GM19455 (cell line): Measurements from ENCODE around the gene PSMB7.

Experiments
- ATAC-seq: cut with Tn5 transposase; IDR thresholded peaks from one replicate; pipeline ENCODE4 v1.9.1; 2021; ENCODE audit not compliant: unreplicated experiment

PSMB7 gene

DNA sequence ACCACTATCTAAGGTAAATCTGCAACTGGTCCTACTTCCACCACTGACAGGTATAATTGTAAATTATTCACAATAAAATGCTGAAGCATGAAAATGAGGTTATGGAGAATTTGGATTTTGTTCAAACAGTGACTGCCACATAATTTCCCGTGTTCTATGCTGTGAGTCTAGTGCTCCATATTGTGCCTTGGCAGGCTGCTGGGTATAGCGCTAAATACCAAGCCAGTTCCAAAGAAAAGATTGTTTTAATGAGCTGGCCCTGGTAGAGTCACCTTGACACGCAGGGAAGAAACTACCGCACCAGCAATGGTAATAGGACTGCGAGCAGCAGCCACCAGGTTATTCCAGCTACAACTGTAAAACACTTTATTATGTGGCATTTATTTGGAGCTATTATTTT is 30.4 kb downstream of the PSMB7 start:
- ATAC-seq = no peak

DNA sequence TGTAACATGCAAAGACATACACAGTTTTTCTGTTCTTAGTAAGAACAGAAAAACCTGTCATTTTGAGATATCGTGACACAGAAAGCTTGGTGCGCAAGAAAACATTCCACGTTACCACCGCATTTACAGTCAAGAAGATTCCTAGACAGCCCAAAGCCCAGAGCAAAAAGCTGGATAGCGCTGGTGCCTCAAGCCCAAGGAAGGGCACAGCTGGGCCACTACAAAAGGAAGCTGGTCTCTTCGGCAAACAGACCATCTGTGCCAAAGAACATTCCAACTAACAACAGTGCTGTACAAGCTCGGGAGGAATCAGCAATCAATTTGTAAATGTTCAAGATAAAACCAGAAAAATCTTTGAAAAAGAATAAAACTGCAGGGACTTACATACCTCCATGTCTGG is 31.0 kb downstream of the PSMB7 start:
- ATAC-seq = no peak

DNA sequence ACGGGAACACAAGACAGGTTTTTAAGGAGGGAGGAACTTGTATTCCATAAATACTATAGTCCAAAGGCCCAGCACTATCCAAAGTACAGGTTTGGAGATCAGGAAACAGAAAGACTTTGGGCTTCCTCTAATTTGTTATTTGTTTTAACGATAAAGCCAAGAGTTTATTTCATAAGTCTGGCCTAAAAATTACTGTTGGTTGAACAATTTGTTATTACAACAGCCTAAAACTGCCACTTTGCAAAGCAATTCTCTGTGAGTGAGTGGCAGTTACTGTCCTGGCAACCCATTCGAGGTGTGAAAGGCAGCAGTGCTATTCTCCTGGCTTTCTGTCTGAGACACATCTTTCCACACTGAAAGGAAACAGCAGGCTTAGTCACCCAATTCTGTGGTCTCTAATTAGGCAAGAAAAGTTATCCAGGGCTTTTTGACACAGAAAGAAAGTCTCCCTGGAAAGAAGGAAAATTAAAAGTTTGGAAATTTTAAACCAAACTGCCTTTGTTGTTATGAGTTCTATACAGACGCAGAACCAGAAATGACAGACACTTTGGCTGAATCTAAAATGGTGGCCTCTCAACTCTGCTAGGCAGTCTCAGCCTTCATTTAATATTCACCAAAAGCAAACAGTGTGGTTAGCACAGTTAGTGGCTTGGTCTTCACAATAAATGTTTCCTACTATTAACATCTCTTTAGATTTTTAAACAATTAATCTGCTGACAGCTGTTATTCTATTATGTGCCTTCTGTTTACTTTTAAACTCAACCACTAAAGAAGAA is 33.9 kb downstream of the PSMB7 start:
- ATAC-seq = no peak

DNA sequence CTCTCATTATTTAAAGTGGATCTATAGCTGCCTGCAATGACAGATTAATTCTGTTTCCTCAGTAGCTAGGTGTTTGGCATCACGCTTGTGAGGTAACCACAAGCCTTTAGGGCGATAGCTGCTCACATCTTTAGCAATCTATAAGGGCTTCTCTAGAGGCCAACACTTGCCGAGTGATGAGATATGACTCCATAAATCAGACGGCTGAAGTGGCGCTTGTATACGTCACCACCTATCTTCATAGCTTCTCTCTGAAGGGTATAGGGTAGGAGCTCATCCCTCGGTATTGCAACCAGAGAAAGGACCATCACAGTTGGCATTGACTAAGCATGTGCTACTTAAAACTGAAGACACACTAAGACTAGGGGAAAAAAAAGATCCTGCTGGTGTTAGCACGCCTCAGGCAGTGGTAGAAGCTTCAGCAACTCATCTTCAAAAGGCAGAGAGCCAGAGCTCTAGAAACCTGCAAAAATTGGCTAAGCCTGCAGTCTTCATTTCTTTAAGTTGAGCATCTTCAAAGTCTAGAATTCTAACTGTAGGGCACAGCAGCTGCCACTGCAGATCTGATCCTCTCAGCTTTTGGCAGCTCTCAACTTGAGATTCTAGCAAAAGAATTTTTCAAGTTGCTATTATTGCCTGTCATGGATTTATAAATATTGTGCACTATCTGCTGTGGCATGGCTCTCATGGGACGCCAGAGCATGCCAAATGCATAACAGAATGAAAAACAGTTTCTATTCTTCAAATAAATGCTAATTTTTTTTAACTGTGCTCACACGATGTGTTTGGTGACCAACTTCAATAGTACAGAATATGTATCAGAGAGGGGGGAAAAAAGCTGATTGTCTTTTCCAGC is 37.5 kb downstream of the PSMB7 start:
- no peak for ATAC-seq

DNA sequence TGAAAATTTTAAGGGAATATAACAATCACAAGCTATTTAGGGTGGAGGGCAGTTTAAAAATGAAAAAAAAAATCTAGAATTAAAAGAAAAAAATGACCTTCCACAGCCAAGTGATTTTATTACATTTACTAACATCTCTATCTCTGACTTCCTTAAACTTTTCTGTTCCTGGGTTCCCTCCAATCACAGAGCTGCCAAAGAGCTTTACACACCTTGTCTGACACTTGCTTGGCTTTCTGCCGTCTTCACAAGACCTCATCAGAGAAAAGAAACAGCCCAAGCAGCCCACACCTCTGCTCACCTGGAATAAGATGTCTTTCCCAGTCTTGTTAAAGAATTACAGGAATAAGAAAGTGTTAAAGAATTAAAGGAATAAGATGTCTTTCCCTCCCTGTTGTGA is 38.9 kb downstream of the PSMB7 start:
- ATAC-seq = no peak

DNA sequence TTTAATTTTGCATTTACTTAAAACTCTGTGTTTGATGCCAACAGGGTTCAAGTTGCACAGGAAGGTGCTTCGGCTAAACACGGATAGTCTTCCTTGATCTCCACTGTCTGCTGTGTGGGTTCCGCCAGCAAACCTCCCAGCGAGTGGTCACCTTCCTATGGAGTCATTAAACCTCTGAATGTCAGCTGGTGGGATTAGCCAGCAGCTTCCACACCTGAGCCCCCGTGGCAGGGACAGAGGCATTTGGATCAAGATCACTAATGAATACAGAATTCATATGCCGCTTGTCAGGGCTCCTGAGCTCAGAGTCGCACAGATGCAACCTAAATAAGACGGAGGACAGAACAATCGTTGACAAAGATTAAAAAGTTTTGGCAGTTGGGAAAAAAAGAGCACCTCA is 39.5 kb downstream of the PSMB7 start:
- ATAC-seq = no peak

DNA sequence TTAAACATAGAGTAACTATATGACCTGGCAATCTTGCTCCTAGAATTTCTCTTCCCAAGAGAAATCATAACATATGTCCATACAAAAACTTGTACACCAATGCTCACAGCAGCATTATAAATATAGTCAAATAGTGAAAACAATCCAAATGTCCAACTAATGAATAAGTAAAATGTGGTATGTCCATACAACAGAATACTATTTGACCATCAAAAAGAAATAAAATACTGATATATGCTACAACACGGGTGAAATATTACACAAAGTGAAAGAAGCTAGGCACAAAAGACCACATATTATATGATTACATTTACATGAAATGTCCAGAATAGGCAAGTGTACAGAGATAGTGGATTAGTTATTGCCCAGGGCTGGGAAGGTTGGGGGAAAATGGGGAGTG is 41.4 kb downstream of the PSMB7 start:
- ATAC-seq = no peak

DNA sequence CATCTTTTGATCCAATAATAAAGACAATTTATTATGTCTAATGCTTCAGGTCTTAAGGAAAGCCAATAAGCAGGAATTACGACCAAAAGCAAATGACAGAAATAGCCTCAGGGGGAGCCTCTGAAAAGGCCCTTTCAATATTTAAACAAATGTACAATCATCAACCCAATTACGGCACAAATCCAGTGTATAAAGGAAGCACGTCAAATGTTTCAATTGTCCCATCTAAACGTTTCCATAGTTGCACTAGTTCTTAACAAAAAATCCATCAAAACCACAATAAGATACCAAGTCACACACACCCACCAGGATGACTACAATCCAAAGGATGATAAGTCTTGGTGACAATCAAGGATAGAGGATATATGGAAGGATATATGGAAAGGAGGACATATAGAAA is 41.9 kb downstream of the PSMB7 start:
- no peak for ATAC-seq

DNA sequence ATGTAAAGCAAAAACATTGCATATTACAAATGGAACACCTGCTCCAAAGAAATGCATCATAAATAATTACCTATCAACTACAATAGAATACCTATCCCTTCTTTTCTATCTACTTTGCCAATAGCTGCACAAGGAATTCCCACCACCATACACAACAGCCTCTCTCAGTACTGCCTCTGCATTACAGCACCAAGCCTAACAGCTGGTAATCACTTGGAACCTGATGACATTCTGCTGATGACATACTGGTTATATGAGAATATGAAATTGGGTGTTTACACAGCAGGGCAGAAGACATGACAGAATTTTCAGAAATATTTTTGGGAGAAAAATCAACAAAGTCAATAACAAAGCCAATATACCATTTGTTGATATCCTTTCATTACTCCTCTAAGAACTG is 43.2 kb downstream of the PSMB7 start:
- ATAC-seq = no peak

DNA sequence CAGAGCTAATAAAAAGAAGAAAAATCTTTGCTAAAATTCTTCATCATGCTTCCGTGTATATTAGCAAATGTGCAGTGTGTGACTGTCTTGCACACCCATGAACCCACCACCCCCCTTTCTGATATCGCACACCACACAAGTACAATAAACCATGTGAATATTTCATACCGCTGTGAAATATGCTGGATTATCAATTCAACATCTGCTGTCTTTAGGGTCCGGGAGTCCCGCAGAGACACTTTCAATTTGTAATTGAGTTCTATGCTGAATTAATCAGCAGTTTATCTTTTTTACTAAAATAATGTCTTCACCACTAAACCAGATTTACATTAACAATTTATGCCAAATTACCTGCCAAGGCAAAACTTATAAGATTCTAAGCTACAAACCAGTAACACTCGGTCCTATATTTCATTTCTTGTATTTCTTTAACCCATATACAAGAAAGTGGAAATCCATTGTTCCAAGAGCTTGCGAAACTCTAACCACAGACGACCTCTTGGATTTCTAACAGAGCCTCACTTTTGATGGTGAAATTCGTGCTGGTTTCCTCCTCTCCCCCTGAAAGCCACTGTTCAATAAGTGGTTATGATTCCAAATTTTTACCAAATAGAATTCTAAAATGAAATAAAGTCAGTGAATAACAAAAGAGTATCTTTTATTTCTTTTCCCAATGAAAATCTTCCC is 44.2 kb downstream of the PSMB7 start:
- ATAC-seq = no peak

DNA sequence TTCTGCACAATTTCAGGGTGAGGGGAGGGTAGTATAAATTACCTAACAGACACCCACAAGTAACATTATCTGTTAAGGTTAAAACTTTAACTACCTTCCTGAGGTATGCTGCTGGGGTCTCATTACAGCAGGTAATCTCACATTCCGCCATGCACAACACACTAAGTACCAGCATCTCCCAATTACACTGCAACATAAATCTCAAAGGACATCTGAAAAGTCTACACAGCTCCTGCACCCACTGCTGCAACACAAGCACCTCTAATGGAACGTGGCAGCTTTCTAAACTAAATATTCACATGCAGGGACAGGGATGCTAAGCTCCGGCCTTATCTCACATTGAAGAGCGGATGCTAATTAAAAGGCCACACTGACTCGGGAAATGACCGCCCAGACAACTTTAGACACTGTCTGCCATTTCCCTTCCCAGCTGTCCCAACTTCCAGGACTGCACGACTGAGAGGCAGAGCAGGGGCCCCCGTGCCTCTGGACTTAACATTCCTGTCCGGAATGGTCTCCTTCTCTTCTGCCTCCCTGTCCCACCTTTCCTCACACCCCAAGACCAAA is 45.9 kb downstream of the PSMB7 start:
- no peak for ATAC-seq

DNA sequence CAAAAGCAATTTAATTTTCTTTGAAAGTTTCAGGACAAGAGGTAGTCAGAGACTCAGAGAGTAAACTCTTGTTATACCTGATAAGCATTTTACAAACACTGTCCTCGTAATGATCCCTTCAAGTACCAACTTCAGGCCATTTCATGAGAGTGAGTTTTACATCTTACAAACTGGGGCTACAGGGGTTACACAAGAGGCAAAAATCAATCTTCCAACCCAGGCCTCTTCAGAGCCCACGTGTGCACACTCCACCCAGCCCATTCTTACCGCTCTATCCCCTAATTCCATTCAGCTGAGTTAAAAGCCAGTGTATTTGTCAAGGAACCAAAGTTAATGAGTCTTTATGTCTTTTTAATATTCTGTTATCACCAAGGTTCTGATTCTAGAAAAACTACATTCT is 46.5 kb downstream of the PSMB7 start:
- no peak for ATAC-seq

DNA sequence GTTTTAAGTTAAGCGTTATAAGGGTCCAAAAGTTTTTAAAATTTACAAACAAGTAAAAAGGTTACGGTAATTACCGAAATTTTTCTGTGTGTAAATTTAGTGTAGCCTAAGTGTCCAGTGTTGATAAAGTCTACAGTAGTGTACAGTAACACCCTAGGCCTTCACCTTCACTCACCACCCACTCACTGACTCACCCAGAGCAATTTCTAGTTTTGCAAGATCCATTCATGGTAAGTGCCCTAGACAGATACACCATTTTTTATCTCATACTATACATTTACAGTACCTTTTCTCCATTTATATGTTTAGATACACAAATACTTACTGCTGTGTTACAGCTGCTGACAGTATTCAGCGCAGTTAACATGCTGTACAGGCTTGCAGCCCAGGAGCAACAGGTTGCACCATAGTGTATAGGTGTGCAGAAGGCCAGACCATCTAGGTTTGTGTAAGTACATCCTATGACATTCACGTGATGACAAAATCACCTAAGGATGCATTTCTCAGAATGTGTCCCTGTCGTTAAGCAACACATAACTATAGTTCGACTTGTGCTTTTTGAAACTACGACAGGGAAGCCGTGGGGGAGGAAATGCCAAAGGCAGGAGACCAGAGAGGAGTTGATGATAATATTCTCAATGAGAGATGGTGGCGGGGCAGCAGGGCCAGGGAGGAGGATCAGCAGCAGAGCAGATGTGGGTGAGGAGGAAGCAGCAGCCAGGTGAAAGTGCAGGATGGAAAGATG is 48.6 kb downstream of the PSMB7 start:
- ATAC-seq = no peak

DNA sequence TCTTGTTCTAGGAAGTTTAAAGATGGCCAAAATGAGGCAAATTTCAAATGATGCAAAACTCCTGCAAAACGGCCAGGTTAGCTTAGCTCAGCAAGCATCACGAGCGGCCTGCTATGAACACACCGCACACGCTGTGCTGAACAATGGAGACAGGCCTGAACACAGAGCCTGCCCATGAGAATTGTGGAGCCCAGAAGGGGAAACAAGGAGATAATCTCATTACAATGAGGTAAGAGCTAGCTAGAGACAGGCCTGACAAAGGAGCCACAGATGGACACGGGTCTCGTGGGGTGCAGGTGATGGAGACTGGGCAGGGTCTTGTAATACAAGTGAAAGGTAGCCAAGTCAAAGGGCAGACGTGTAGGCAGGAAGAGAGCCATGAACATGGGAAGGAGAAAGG is 50.2 kb downstream of the PSMB7 start:
- ATAC-seq = no peak

DNA sequence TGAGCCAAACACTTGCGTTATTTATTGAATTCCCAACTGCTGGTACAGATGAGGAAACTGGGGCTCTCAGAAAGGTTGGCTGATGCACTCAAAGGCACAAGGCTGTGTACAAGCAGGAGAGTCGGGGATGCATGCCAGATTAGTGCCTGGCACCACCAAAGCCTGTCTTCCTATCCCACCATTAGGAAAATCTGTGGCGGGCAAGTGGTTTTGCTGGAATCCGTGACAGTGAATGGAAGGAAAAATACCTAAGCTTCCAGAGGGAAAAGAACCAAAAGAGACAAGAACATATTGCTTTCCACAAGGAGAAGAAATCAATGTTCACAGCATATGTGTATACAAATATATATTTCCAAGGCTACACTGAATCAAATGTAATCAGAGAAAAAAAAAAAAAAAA is 51.1 kb downstream of the PSMB7 start:
- ATAC-seq = no peak

DNA sequence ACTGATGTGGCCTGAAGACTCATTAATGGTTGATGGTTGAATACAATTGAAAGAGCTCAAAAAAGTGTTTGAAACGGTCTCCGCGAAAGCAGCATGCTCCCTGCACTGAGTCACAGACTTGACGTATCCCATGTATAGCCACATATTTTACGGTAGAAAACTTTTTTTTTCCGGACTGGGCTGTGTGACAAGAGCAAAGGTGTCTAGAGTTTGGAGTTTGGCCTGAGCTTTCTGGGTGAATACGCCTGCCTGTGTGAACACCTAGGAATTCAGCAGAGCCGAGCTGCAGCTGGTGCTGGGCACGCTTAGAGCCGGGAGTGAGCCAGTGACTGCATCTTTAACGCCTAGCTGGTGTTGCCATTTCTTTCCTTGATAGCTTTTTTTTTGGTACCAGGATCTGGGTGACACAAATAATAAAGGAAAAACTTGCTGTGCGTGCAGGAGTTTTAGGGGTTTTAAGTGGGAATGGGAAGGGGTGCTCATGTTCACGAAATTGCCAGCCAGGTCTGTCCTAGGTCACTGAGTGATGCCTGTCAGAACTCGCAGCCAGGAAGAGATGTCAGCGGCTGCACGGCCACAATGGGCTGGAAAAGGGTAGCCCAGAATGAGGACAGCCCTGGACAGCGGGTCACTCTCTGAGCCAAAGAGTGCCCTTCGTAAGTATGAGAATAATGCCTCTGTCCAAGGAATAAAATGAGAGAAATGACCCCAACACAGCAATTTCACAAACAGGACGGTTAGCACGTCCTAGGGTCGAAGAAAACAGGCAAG is 51.7 kb downstream of the PSMB7 start:
- ATAC-seq = no peak

DNA sequence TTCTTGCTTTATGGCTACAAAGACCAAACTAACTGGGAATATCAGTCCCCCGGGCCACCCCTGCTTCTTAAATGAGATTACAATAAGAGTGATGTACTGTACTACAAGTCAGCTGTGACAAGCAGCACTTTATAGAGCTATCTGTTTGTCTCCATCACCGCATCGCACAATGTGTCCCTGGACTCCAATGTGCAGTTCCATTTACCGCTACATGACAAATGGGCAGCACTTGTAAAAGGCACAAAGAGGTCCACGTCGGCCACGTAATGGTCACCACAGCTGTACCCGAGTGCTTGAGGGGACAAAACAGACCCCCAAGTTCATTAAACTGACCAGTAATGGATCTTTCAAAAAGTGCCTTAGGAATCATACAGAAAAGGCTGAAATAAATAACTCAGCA is 54.1 kb downstream of the PSMB7 start:
- ATAC-seq = no peak

DNA sequence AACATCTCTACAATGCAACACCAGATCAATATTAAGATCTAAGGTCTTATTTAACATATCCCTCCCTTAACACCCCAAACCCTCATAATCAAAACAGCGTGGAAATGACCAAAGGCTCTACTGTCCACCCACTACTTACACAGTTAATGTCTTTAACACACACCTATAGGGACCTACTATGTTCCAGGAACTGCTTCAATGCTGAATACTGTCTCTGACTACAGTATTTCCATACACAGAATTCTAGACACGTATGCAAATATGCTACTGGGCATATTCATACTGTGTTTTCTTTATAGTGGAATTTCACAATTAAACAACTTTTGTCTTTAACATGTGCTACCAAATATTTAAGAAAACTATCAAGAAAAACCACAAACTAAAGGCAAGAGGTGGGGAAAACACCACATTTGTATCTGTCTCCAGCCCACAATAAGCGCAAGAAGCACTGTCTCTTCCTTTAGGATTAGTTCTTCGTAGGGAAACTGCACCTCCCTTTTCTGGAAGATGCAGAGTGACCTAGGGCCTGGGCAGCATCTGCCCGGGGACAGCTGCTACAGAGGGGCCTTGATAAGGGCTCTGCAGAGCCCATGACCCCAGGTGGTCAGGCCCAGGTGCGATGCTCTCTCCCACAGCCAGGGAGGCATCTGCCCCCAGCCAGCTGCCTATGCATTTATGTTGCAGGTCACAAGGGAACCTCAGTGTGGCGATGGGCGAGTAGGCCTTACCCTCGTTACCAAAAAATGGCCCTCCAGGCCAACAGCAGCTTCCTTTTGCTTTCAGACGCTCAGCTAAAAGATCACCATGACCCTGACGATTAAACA is 55.2 kb downstream of the PSMB7 start:
- ATAC-seq = no peak

DNA sequence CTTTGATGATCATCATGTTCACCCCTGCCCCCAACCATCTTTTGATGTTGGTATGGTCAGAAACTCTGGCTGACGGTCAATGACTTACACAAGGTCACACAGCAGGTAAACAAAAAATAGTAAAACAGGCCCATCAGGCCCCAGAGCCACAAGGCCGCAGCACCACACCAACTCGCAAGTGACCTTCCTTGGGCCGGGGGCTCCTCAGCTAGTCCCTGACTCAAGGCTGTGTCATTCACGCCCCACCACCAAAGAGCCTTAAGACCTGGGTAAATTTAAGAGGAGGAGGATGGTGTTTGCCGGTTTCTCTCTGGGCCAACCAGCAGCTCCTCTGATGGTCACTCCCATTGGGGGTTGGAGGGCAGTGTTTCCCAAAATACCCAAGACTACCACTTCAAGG is 55.8 kb downstream of the PSMB7 start:
- no peak for ATAC-seq
